Progenitor cell of endocrine pancreas (in vitro differentiated cells): ENCODE data around the gene ETHE1. TPM values are rescaled to one million over a fixed set of nuclear protein-coding genes. Genes with fewer than 3 reads are reported as not detected.

ENCODE experiments used
- DNase-seq: peaks from one replicate; pipeline ENCODE4 v3.0.0; 2021; ENCODE audit warnings: low spot score; ENCODE audit not compliant: unreplicated experiment
- H3K27ac Mint-ChIP-seq: 2 replicates; pipeline ENCODE4 v1.8.0; 2021; ENCODE audit warnings: mild to moderate bottlenecking, moderate library complexity, mixed read lengths
- H3K27me3 Mint-ChIP-seq: 2 replicates; pipeline ENCODE4 v1.8.0; 2021; ENCODE audit warnings: mixed read lengths
- H3K36me3 Mint-ChIP-seq: 2 replicates; pipeline ENCODE4 v1.8.0; 2022; ENCODE audit warnings: mixed read lengths; ENCODE audit not compliant: insufficient read depth
- H3K4me1 Mint-ChIP-seq: 2 replicates; pipeline ENCODE4 v1.8.0; 2021; ENCODE audit warnings: low read depth, mixed read lengths
- H3K4me3 Mint-ChIP-seq: 2 replicates; pipeline ENCODE4 v1.8.0; 2021; ENCODE audit warnings: low read depth, mild to moderate bottlenecking, moderate library complexity, mixed read lengths
- H3K9me3 Mint-ChIP-seq: 2 replicates; pipeline ENCODE4 v1.8.0; 2021; ENCODE audit warnings: low read depth, mixed read lengths
- long read RNA-seq: library from polyadenylated mRNA; unstranded; transcript quantifications from one replicate; pipeline ENCODE4 v2.0.0, GENCODE V29; 2020
- total RNA-seq: library from RNA; stranded (reverse); gene quantifications from 2 replicates; pipeline ENCODE4 v1.2.1, GENCODE V29; 2021
- TF ChIP-seq, protein P1 (sequence below): fragments of 200-600 bp; sonication (generic); IDR thresholded peaks from one replicate; pipeline ENCODE4 v1.5.0; 2021; ENCODE audit warnings: antibody characterized with exemption, mild to moderate bottlenecking; ENCODE audit not compliant: unreplicated experiment

The ETHE1 gene, protein sequence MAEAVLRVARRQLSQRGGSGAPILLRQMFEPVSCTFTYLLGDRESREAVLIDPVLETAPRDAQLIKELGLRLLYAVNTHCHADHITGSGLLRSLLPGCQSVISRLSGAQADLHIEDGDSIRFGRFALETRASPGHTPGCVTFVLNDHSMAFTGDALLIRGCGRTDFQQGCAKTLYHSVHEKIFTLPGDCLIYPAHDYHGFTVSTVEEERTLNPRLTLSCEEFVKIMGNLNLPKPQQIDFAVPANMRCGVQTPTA
- 24.4 and 28.0 TPM in 2 replicates for total RNA-seq
- long read RNA-seq, transcript ETHE1-201 (7 exons, 963 nt), result major isoform, 9 of 9 reads
- long read RNA-seq, partial matches to known transcripts, result 0 of 9 reads
- long read RNA-seq, other reads (novel, unspliced or antisense), result 0 of 9 reads

DNA sequence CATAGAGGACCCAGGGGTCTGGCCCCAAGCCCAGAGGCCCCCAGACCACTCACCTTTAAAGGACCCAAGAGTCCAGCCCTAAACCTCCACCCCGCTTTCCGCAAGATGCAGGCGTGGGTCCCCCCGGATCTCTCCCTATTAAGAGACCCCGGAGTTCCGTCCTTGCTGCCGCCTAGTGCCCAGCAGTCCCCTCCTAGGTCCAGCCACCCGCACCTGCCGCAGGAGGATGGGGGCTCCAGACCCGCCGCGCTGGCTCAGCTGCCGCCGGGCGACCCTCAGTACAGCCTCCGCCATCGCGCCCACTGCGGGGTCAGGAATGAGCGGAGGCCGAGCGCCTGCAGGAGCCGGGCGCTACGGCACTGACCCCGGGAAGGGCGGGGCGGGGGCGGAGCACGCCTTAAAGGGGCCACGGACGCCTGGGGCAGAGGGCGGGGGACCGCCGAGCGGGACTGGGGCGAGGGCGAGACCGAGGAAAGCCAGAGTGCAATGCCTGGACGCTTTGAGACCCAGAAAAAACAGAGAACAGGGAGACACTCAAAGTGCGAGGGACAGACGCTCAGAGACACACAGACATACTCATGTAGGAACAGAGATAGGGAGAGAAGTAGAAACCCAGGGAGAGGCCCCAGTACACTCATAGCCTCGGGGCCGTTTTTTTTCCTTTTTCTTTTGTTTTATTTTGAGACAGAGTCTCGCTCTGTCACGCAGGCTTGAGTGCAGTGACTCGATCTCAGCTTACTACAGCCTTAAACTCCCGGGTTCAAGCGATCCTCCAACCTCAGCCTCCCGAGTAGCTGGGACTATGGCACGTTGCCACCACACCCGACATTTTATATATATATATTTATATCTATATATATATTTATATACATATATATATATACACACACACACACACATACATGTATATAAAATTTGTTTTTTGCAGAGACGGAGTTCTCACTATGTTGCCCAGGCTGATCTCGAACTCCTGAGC is at the start of gene ETHE1:
ETHE1 (minus strand) TSS at position 318 of the 976 bp plus-strand sequence; CDS start at position 294, 24 bp downstream.
- Mint-ChIP-seq H3K9me3 (no peaks in the 10 kb centered on the region), H3K4me3 (peak within 1 kb of the TSS; percentile 91), H3K4me1 (peaks cover 15% of the 10 kb centered on the region), H3K36me3 (no peaks in the 10 kb centered on the region), H3K27me3 (peaks cover 2% of the 10 kb centered on the region), H3K27ac (peak within 1 kb of the TSS; percentile 77)
- TF ChIP-seq, protein P1, sequence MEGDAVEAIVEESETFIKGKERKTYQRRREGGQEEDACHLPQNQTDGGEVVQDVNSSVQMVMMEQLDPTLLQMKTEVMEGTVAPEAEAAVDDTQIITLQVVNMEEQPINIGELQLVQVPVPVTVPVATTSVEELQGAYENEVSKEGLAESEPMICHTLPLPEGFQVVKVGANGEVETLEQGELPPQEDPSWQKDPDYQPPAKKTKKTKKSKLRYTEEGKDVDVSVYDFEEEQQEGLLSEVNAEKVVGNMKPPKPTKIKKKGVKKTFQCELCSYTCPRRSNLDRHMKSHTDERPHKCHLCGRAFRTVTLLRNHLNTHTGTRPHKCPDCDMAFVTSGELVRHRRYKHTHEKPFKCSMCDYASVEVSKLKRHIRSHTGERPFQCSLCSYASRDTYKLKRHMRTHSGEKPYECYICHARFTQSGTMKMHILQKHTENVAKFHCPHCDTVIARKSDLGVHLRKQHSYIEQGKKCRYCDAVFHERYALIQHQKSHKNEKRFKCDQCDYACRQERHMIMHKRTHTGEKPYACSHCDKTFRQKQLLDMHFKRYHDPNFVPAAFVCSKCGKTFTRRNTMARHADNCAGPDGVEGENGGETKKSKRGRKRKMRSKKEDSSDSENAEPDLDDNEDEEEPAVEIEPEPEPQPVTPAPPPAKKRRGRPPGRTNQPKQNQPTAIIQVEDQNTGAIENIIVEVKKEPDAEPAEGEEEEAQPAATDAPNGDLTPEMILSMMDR, result no peak
- DNase-seq, result peak; percentile 70

DNA sequence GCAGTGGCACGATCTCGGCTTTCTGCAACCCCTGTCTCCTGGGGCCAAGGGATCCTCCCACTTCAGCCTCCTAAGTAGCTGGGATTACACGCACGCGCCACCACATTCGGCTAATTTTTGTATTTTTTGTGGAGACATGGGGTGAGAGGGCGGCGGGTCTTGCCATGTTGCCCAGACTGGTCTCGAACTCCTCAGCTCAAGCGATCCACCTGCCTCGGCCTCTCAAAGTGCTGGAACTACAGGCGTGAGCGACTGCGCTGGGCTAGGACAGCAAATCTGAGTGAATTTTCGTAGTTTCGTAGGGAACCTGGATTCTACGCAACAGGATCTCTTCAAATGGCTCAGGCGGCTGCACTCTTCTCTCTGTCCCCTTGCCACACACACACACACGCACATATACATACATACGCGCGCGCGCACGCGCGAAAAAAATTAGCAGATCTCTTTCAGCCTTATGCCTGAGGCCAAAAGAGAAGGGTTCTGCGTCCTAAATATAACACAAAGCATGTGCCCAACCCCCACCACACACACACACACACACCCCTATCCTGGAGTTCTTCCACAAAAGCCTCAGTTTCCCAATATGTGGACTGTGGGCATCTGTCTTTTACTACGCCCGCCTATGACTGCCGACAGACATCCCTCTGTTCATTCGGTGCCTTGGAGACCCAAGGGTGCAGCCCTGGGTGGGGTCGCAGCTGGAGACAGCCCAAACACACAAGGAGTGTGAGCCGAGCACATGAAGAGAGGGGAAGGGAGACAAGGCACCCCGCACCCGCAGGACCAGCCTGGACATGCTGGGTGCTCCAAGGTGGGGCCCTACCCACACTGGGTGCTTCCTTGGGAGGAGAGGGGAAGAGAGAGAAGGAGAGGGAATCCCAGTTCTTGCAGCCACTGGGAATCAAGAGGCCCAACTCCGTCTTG is 49.2 kb upstream of the ETHE1 start:
- H3K4me3 Mint-ChIP-seq, result peak overlapping the region; percentile 48
- DNase-seq, result no peak
- H3K9me3 Mint-ChIP-seq, result no peaks in the 10 kb centered on the region
- TF ChIP-seq, protein P1, result no peak
- peak overlapping the region; percentile 92 for H3K27ac Mint-ChIP-seq
- H3K27me3 Mint-ChIP-seq, result no peaks in the 10 kb centered on the region
- peaks cover 26% of the 10 kb centered on the region for H3K4me1 Mint-ChIP-seq
- H3K36me3 Mint-ChIP-seq, result peaks cover 5% of the 10 kb centered on the region

DNA sequence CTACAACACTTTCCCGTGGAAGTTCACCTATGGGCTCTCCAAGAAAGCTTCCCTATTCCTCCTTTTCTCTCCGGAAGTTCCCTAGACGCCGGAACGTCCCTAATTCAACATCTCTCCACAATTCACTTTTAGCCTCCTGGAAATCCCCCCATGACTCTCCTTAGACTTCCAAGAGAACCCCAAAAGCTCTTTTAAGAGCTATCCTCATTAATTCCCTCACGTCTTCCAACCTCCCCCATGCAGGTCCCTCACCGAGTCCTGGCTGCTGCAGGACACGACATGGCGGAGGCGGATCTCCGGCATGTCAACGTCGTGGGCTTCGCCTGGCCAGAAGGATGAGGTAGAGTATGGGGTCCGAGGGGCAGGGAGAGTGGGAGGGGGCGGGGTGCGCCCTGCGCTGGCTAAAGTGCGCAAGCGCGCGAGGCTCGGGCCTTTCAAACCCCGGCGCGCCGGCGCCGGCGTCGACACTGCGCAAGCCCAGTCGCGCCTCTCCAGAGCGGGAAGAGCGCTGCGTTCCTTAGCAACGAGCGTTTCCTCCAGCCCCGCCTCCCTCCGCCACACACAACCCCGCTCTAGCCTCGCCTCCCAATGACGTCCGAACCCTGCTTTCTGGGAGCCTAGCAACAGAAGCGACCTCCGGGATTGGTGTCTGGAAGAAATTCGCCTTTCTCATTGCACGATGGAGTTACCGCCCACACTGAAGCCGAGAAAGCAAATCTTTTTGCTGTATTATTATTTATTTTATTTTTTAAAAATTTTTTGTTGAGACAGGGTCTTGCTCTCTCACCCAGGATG is 48.4 kb upstream of the ETHE1 start, which contains the start of the genes PINLYP and XRCC1:
PINLYP (plus strand) TSS at position 646 of the 795 bp plus-strand sequence. CDS start 1,391 bp downstream, outside the sequence.
XRCC1 (minus strand) TSS at position 372 of the 795 bp plus-strand sequence; CDS start at position 303, 69 bp downstream.
- Mint-ChIP-seq H3K4me1 (peaks cover 28% of the 10 kb centered on the region), H3K27ac (peak within 1 kb of the TSS; percentile 96), H3K27me3 (no peaks in the 10 kb centered on the region), H3K9me3 (no peaks in the 10 kb centered on the region), H3K4me3 (peak within 1 kb of the TSS; percentile 91), H3K36me3 (peaks cover 5% of the 10 kb centered on the region)
- peak; percentile 90 for DNase-seq
- TF ChIP-seq, protein P1, result no peak

DNA sequence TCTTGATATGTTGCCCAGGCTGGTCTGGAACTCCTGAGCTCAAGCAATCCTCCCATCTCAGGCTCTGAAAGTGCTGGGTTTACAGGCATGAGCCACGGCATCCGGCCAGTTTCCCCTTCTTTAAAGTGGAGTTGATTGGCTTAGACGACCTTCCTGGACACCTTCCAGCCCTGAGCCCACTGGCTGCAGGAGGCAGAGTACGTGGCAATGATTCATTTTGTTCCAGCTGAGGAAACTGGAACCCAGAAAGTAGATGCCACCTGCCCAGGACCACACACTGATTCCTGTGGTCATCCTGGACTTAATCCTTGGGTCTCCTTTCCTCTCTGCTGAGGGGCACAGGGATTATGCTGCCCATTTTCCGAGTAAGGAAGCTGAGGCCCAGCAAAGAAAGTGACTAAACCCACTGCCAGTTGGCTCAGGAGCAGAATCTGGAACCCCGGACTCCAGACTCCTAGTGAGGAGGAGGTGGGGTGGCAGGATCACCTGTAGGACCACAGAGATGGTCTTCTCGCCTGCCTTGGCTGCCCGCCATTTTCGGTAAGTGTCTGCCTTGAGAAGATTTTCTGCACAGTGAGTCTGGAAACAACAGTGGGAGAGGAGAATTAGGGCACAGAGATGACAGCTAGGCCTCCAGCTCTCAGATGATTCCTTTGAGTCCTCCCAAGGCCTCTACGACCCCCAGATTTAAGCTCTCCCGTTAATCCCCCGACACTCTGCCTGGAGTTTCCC is 47.6 kb upstream of the ETHE1 start:
- Mint-ChIP-seq H3K4me3 (peak overlapping the region; percentile 91), H3K4me1 (peaks cover 23% of the 10 kb centered on the region), H3K27ac (peak overlapping the region; percentile 96), H3K36me3 (peaks cover 5% of the 10 kb centered on the region), H3K27me3 (no peaks in the 10 kb centered on the region), H3K9me3 (no peaks in the 10 kb centered on the region)
- TF ChIP-seq, protein P1, result no peak
- no peak for DNase-seq
